ENCODE results near the gene TRIM5.
"Not testable (repeated sequence)": the region's sequence is repeated elsewhere in the genome, so short reads cannot be mapped to it uniquely, and the experiment has no call there.

Gene TRIM5

GRCh38 chr11:5686426-5686825 lies 1.6 kb upstream of the TRIM5 start:
- TF ChIP-seq CTCF (IDR thresholded peaks at IDR 0.05; ENCODE audit: low read depth, low read length, missing control alignments), result no peak

GRCh38 chr11:5684036-5684645 lies 733 bp downstream of the TRIM5 start:
- DNase-seq, result peak; percentile 5
- no peak for TF ChIP-seq CTCF (IDR thresholded peaks at IDR 0.05; ENCODE audit: low read depth, low read length, missing control alignments)
- Histone ChIP-seq H3K27me3 (replicated peaks) (no peaks in the 10 kb centered on the region), H3K36me3 (replicated peaks) (peaks cover 1% of the 10 kb centered on the region), H3K27ac (peak overlapping the region; percentile 98), H3K4me3 (ENCODE audit: low read depth, low read length) (peak overlapping the region; percentile 59)
- in situ Hi-C loops (cut with HindIII; ENCODE audit: low pct_ligation_motif_present, low sequenced_read_pairs), result loop anchor here (25.0 kb wide), 1 partner anchor 97 kb away; the partner anchor contains the start of genes OR52B6 and TRIM6

More at GRCh38 chr11:5686426-5686825, 1.6 kb upstream of the TRIM5 start:
- H3K27me3 ChIP-seq (replicated peaks), result no peaks in the 10 kb centered on the region
- H3K4me3 ChIP-seq (ENCODE audit: low read depth, low read length), result no peak overlapping the region
- DNase-seq, result no peak
- no peaks in the 10 kb centered on the region for H3K36me3 ChIP-seq (replicated peaks)
- in situ Hi-C loops (cut with HindIII; ENCODE audit: low pct_ligation_motif_present, low sequenced_read_pairs), result loop anchor here (25.0 kb wide), 1 partner anchor 99 kb away; the partner anchor contains the start of genes OR52B6 and TRIM6
- no peak overlapping the region for H3K27ac ChIP-seq

- not testable (repeated sequence) for H3K4me3 ChIP-seq (ENCODE audit: low read depth, low read length); H3K36me3 ChIP-seq (replicated peaks); H3K27me3 ChIP-seq (replicated peaks)
- in situ Hi-C loops (cut with HindIII; ENCODE audit: low pct_ligation_motif_present, low sequenced_read_pairs), result loop anchor here (25.0 kb wide), 1 partner anchor 96 kb away; the partner anchor contains the start of genes OR52B6 and TRIM6
- peak; percentile 9 for DNase-seq
- H3K27ac ChIP-seq, result peak overlapping the region; percentile 98
These were observed 1.3 kb downstream of the TRIM5 start for GRCh38 chr11:5683620-5684019.

- in situ Hi-C loops (cut with HindIII; ENCODE audit: low pct_ligation_motif_present, low sequenced_read_pairs), result loop anchor here (25.0 kb wide), 1 partner anchor 96 kb away; the partner anchor contains the start of genes OR52B6 and TRIM6
- not testable (repeated sequence) for H3K27ac ChIP-seq; H3K27me3 ChIP-seq (replicated peaks); H3K4me3 ChIP-seq (ENCODE audit: low read depth, low read length); DNase-seq
- peaks cover 12% of the 10 kb centered on the region for H3K36me3 ChIP-seq (replicated peaks)
These were observed 1.9 kb downstream of the TRIM5 start for GRCh38 chr11:5682890-5683441.

GRCh38 chr11:5679811-5680210 lies 5.1 kb downstream of the TRIM5 start:
- H3K36me3 ChIP-seq (replicated peaks), result peaks cover 18% of the 10 kb centered on the region
- no peak overlapping the region for H3K27ac ChIP-seq
- TF ChIP-seq CTCF (IDR thresholded peaks at IDR 0.05; ENCODE audit: low read depth, low read length, missing control alignments), result no peak
- no peak overlapping the region for H3K4me3 ChIP-seq (ENCODE audit: low read depth, low read length)
- H3K27me3 ChIP-seq (replicated peaks), result no peaks in the 10 kb centered on the region
- DNase-seq, result no peak
- in situ Hi-C loops (cut with HindIII; ENCODE audit: low pct_ligation_motif_present, low sequenced_read_pairs), result loop anchor here (25.0 kb wide), 1 partner anchor 93 kb away; the partner anchor contains the start of genes OR52B6 and TRIM6

GRCh38 chr11:5674391-5674790 lies 10.5 kb downstream of the TRIM5 start:
- H3K36me3 ChIP-seq (replicated peaks), result peaks cover 22% of the 10 kb centered on the region
- no peak overlapping the region for H3K4me3 ChIP-seq (ENCODE audit: low read depth, low read length)
- DNase-seq, result no peak
- no peak for TF ChIP-seq CTCF (IDR thresholded peaks at IDR 0.05; ENCODE audit: low read depth, low read length, missing control alignments)
- H3K27ac ChIP-seq, result no peak overlapping the region
- no peaks in the 10 kb centered on the region for H3K27me3 ChIP-seq (replicated peaks)
- in situ Hi-C loops (cut with HindIII; ENCODE audit: low pct_ligation_motif_present, low sequenced_read_pairs), result no loop called here
